Neural crest cell (in vitro differentiated cells): ENCODE measurements around the gene TNNT1. TPM values are rescaled to one million over a fixed set of nuclear protein-coding genes. Genes with fewer than 3 reads are reported as not detected.

Source experiments
- DNase-seq: peaks from one replicate; pipeline ENCODE4 v3.0.0; 2021; ENCODE audit warnings: low read depth, mixed read lengths, low spot score
- H3K27ac Mint-ChIP-seq: one replicate; pipeline ENCODE4 v1.8.0; 2021; ENCODE audit warnings: mild to moderate bottlenecking, mixed read lengths; ENCODE audit not compliant: unreplicated experiment
- H3K27me3 Mint-ChIP-seq: 2 replicates; pipeline ENCODE4 v1.8.0; 2021; ENCODE audit warnings: low read depth, mild to moderate bottlenecking, mixed read lengths
- H3K36me3 Mint-ChIP-seq: 2 replicates; pipeline ENCODE4 v1.8.0; 2021; ENCODE audit warnings: low read depth, mild to moderate bottlenecking, mixed read lengths
- H3K4me1 Mint-ChIP-seq: 2 replicates; pipeline ENCODE4 v1.8.0; 2021; ENCODE audit warnings: mixed read lengths
- H3K4me3 Mint-ChIP-seq: one replicate; pipeline ENCODE4 v1.8.0; 2021; ENCODE audit warnings: mild to moderate bottlenecking, mixed read lengths
- H3K9me3 Mint-ChIP-seq: 2 replicates; pipeline ENCODE4 v1.8.0; 2021; ENCODE audit warnings: mixed read lengths
- CTCF ChIP-seq: fragments of 200-600 bp; sonication (generic); conservative IDR thresholded peaks from 2 replicates; pipeline ENCODE4 v1.5.0; 2021; ENCODE audit warnings: antibody characterized with exemption, mild to moderate bottlenecking
- total RNA-seq: library from RNA; stranded (reverse); gene quantifications from 2 replicates; pipeline ENCODE4 v1.2.1, GENCODE V29; 2021

TNNT1 gene
- total RNA-seq, 1 donor from 2014 or later = not detected

GRCh38 chr19:55178781-55179599 lies 30.0 kb upstream of the TNNT1 start:
- Mint-ChIP-seq H3K4me1 (peaks cover 15% of the 10 kb centered on the region), H3K4me3 (peak overlapping the region; percentile 91), H3K36me3 (no peaks in the 10 kb centered on the region), H3K27ac (peak overlapping the region; percentile 84), H3K27me3 (peaks cover 91% of the 10 kb centered on the region), H3K9me3 (no peaks in the 10 kb centered on the region)
- no peak for TF ChIP-seq CTCF
- DNase-seq = peak; percentile 86

- no peak for DNase-seq
- H3K4me3 Mint-ChIP-seq = peak overlapping the region; percentile 57
- H3K27ac Mint-ChIP-seq = no peak overlapping the region
- no peak for TF ChIP-seq CTCF
- peaks cover 20% of the 10 kb centered on the region for H3K4me1 Mint-ChIP-seq
- H3K27me3 Mint-ChIP-seq = peaks cover 96% of the 10 kb centered on the region
- no peaks in the 10 kb centered on the region for H3K9me3 Mint-ChIP-seq
- H3K36me3 Mint-ChIP-seq = peaks cover 3% of the 10 kb centered on the region
These were observed 27.1 kb upstream of the TNNT1 start for GRCh38 chr19:55176076-55176475.

GRCh38 chr19:55175117-55175867 lies 26.3 kb upstream of the TNNT1 start:
- no peaks in the 10 kb centered on the region for H3K9me3 Mint-ChIP-seq
- H3K27me3 Mint-ChIP-seq = peaks cover 96% of the 10 kb centered on the region
- H3K27ac Mint-ChIP-seq = no peak overlapping the region
- H3K4me1 Mint-ChIP-seq = peaks cover 20% of the 10 kb centered on the region
- no peak for DNase-seq
- peaks cover 3% of the 10 kb centered on the region for H3K36me3 Mint-ChIP-seq
- H3K4me3 Mint-ChIP-seq = peak overlapping the region; percentile 55
- no peak for TF ChIP-seq CTCF

GRCh38 chr19:55174425-55175116 lies 25.6 kb upstream of the TNNT1 start:
- DNase-seq = no peak
- no peak for TF ChIP-seq CTCF
- Mint-ChIP-seq H3K4me1 (peaks cover 17% of the 10 kb centered on the region), H3K9me3 (no peaks in the 10 kb centered on the region), H3K27me3 (peaks cover 95% of the 10 kb centered on the region), H3K36me3 (peaks cover 3% of the 10 kb centered on the region), H3K27ac (no peak overlapping the region), H3K4me3 (peak overlapping the region; percentile 70)

- Mint-ChIP-seq H3K4me3 (peak overlapping the region; percentile 70), H3K36me3 (peaks cover 3% of the 10 kb centered on the region), H3K27me3 (peaks cover 97% of the 10 kb centered on the region), H3K9me3 (no peaks in the 10 kb centered on the region), H3K27ac (no peak overlapping the region), H3K4me1 (peaks cover 11% of the 10 kb centered on the region)
- TF ChIP-seq CTCF = no peak
- DNase-seq = peak; percentile 52
These were observed 24.9 kb upstream of the TNNT1 start for GRCh38 chr19:55173714-55174409.
